ENCODE results near the gene NMRK2.
"Not testable (repeated sequence)": the region's sequence is repeated elsewhere in the genome, so short reads cannot be mapped to it uniquely, and the experiment has no call there.

The NMRK2 gene

DNA sequence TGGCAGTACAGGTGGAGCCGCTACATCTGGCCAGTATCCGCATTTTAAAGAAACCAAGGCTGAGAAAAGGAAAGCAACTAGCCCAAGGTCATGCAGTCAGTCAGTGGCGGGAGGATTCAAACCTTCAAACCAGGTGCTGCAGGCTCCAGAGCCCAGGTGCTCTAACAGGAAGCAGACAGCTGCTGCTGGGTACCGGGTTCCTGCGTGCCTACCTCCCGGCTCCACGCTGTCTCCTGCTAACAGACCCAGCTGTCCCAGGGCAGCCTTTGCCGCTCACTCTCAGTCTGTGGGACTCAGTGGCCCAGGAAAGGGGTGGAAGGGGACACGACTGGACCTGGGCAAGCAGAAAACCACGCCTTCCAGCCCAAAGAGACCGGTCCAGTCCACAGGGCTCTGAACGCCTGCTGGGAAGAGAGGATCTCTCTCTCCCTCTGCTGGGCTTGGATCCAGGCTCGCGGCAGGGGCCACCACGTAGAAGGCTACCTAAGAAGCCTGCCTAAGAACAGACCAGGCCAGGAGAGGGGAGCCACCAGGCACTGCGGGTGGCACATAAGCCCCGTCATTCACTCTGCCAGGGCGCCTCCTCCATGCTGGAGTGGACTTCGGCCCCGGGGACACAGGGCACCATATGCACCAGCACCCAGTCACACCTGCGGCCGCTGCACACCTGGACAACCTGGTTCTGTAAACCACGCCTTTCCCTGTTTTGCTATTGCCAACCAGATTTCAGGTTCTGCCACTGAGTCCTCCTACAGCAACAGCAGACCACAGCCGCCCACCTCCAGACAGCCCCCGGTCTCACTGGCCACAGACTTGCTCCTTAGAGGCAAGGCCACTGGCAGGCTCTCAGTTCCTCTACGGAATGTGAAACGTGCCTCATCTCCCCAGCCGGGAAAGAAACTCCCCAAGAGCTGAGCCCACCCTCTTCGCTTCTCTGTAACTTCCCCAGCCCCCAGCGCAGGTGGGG, 33.5 kb downstream of the NMRK2 start:
- no peak for DNase-seq

DNA sequence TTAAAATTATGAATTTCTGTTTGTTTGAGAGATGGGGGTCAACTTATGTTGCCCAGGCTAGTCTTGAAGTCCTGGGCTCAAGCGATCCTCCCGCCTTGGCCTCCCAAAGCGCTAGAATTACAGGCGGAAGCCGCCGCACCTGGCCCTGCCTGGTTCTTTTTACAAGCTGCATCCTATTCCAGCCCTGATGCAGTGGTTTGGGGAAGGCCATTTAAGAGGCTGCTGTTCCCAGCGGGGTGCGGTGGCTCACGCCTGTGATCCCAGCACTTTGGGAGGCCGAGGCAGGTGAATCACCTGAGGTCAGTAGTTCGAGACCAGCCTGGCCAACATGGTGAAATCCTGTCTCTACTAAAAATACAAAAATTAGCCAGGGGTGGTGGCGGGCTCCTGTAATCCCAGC, 35.1 kb downstream of the NMRK2 start:
- DNase-seq, result not testable (repeated sequence)

DNA sequence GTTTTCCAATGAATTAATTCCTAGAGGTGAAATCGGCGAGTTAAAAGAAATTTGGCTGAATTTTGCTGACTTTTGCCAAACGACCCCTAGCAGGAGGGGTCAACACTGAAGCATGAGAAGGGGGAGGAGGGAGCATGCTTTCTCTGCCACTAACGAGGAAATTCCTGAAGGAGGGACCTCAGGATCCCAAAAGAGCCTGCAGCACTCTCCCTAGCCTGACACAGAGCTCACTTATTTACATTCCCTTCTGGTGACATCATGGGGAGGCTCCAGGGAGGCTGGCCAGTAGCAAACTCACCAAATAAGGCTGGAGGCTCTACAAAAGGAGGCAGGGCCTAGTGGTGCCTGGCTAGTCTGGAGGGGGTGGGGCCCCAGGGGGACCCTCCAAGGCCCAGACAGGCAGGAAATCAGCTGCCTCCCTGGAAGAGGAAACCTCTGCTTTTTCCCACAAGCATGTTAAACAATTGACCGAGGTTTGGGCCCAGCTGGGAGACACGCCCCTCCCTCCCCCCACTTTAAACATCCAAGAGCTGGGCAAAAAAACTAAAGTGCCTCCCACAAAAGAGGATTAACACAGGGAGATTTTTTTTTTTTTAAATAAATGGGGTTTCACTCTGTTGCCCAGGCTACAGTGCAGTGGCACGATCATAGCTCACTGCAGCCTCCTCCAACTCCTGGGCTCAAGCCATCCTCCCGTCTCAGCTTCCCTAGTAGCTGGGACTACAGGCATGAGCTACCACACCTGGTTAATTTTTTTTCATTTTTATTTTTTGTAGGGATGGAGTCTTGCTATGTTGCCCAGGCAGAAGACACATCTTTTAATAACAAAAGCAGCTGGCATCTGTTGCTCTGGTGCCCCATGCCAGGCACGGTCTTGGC, 35.9 kb downstream of the NMRK2 start:
- DNase-seq, result no peak

DNA sequence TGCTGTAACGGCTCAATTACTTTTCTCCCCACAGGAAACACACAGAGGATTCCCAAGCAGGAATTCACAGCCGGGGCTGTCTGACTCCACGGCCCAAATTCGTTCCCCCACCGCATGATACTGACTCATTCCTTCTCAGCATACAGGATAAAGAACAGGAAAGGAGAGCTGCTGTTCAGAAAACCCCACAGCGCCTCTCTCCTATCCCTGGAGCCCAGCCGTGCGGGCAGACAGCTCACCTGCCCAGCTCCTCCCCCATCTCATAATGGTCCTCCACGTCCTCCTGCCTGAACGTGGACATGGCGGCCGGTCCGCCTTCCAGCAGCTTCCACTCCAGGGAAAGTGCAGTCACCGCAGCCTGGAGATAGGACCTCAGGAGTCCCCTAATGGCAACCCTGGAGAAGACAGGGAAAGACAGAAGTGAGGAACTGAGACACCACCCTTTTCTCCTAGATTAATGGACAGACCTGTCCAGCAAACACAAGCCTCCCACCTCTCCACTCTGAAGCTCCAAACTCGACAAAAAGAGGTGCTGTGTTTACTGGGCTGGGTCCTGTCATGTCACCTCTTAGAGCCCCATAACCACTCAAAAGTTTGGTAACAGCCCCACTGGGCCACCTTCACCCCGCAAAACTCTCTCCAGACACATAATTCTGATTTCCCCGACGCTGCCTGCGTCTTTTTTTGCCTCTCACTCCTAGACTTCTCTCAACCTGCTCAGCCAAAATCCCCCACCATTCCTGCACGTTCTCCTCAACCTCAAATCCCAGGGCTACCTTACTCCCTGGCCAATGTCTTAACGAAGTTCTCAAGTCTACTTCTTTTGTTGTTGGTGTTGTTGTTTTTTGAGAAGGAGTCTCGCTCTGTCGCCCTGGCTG, 36.8 kb downstream of the NMRK2 start:
- DNase-seq, result no peak

DNA sequence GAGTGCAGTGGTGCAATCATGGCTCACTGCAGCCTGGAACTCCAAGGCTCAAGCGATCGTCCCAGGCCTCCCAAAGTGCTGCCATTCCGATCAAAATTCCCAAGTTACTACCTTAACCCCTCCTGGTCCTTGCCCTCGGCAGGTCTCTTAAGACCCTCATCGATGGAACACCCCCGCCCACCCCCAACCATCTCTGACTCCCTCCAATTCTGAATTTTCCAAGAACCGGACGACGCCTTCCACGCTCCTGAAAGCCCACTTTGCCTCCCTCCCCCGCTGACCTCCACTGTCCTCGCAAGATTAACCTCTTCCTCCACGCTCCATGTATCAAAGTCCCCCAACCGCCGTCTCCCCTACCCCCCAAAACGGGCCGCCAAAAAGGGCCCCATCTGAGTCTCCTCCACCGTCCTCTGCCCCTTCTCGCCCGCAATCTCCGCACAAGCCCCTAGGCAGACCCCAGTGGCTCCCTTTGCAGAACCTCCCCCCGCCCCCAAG, 37.5 kb downstream of the NMRK2 start:
- DNase-seq, result no peak

DNA sequence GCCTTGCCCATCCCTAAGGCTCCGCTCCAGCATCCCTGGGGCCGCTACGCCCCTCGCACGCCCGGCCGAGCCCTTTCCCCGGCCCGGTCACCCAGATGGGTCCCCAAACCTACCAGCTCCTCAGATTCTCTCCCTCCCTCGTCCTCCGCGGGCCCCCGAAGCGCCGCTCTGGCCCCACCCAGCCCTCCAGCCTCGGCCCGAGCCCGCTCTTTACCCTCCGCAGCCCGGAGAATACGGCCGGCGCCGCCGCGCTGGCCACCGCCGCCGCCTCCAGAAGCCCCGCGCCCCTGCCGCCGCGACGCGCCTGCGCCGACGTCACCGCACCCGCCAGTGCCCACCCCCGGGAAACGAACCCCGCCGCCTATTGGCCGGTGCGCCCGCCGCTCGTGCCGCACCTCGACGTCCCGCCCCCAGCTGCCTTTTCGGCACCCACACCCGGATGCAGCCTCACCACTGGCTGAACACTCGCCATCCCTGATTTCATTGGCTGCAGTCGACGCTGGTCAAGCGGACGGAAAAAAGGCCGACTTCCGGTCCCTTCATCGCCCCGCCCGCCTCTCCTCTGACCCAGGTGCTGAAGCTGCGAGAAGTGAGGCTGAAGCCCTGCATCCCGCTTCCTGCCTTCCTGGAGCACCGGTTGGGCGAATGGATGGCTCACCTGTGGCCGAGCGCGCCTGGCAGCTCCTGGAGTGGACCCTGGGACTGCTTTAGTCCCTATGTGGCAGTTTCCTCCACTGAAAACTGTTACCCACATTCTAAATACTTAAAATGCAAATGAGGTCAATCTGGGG, 38.1 kb downstream of the NMRK2 start, which contains the start of gene DAPK3:
Gene DAPK3 (minus strand): TSS at position 292 of the 791 bp plus-strand sequence. CDS start 1,364 bp downstream, outside the sequence.
- DNase-seq, result peak; percentile 94 to 95

DNA sequence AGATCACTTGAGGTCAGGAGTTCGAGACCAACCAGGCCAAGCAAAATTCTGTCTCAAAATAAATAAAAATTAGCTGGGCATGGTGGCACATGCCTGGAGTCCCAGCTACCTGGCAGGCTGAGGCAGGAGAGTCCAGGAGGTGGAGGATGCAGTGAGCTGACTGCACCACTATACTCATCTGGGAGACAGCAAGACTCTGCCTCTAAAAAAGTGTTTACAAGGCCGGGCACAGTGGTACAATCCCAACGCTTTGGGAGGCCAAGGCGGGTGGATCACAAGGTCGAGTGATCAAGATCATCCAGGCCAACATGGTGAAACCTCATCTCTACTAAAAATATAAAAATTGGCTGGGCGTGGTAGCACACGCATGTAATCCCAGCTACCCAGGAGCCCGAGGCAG, 42.3 kb downstream of the NMRK2 start:
- no peak for DNase-seq

DNA sequence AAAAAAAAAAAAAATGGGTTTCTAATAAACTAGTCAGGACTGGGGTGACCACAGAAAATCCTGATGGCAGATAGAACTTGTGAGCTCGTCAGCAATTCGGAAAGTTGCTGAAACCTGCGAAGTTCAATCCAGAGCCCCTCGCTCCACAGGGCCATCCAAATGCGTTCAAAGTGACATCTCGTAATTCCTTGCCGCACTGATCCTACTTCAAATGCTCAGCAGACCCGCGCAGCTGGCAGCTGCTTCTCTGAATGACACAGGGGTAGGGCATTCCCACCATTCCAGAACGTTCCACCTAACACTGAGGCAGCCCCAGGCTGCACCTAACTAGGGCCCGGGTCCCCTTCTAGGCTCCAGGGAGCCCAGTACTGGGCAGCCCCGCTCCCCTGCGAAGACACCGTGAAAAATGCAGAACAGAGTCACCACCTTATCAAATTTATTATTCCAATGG, 42.8 kb downstream of the NMRK2 start:
- DNase-seq, result no peak

DNA sequence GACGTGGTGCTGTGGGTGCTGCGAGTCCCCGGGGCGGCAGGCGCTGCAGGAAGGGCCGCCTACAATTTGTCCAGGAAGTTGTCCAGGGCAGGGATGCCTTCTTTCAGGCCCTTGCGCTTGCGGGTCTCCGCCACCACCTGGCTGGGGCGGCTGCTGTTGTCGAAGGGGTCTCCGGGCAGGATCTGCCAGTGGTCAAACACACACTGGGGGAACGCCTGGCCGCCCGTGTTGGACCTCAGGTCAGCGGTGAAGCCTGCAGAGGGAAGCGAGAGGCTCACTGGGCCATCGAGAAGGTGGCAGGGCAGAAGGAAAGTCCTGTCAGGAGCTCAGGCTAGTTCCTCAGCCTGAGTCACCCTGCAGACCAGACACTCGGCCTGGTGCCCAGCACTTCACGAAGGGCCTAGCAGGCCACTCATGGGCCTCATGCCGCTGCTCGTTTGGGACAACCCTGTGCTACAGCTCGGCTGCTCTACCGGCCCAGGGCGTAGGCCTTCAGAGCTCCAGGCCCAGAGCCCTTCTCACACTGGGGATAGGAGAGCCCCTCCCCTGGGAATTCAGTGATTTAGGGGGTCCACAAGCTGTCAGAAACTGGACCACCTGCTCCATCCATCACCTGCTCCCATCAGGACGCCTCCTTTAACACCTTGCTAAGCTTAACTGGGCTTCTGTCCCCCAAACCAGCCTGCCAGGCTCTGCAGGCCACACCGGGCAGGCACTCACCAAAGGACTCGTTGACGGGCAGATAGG, 43.8 kb downstream of the NMRK2 start:
- DNase-seq, result no peak

DNA sequence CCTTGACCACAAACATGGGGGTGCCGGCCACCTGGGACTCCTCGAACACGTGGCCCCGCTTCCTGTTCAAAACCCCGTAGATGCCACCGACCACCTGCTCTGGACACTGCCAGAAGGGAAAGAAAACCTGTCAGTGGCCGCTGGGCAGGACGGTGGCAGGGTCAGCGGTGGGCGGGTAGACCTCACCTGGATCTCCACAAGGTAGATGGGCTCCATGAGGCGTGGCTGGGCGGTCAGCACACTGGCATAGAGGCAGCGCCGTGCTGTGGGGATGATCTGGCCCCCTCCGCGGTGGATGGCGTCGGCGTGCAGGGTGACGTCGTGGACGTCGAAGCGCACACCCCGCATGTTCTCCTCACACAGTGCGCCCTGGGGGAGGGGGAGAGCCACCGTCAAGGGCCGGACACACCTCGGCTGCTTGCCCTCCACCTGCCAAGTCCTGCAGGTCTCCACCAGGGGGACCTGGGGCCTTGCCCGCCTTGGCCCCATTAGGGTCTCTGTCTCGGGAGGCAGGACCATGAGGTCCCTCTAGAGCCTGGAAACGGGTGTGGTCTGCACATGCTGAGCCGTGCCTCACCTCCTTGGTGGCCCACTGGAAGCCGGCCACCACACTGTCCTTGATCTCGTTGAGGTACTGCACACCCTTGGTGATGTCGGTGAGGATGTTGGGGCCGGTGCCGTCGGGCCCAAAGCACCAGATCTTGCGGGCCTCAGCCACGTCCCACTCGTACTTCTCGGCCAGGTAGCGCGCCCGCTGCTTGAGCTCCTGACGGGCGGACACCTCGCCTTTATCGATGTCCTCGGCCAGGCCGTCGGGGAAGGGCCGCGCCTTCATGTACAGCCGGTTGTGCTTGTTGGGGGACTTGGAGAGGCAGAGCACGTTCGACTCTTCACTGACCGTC, 44.6 kb downstream of the NMRK2 start:
- DNase-seq, result no peak

DNA sequence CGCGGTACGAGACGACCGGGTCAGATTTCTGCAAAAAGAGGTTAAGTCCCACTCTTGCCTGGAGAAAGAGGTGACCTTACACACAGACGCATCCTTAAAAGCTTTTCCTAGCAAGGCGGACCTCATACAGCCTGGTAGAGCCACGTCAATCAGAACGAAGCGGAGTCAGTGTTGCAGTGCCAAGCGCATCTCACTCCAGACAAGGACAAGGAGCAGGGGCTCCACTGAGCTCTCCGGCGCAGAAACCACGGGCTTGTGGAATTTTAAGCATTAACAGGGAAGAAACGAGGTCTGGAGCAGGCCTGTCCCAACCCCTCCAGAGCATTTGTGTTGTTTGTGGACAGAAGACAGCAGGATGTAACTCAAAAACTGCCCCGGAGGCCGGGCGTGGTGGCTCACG, 45.3 kb downstream of the NMRK2 start:
- no peak for DNase-seq

DNA sequence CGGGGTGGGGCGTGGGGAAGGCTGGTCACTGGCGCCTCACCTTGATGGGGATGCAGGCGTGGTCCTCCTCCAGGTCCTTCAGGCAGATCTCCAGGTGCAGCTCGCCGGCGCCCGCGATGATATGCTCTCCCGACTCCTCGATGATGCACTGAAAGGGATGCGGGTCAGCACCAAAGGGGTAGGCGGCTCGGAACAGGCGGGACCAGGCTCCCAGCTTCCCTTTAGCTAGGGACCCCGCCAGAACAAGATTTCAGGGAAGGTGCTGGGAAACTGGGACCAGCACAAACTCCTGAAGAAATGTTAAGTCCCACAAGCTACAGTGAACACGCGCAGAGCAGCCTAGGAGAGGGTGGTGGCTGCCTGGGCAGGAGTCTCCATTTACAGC, 46.4 kb downstream of the NMRK2 start:
- DNase-seq, result no peak

DNA sequence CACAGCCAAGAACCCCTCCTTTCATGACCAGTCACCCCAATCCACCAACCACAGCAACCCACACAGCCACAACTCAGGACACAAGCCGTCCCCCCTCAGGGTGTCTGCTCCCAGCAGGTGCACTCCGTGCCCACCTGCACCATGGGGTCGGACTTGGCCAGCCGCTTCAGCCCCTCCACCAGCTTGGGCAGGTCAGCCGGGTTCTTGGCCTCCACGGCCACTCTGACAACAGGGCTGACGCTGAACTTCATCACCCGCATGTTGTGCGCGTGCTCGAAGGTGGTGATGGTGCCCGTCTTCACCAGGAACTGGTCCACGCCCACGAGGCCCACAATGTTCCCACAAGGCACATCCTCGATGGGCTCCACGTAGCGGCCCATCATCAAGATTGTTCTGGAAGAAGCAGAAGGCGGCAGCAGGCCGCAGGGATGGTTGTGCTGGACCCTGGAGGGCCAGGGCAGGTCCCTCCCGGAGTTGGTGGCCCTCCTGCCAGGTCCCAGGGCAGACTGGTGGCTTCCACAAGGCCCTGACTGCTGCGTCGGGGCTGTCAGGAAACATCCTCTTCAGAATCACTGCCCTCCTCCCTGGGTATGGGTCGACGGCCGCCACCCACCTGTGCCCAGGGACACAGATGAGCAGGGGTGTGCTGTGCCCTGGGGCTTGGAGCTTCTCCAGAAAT, 46.9 kb downstream of the NMRK2 start:
- no peak for DNase-seq

DNA sequence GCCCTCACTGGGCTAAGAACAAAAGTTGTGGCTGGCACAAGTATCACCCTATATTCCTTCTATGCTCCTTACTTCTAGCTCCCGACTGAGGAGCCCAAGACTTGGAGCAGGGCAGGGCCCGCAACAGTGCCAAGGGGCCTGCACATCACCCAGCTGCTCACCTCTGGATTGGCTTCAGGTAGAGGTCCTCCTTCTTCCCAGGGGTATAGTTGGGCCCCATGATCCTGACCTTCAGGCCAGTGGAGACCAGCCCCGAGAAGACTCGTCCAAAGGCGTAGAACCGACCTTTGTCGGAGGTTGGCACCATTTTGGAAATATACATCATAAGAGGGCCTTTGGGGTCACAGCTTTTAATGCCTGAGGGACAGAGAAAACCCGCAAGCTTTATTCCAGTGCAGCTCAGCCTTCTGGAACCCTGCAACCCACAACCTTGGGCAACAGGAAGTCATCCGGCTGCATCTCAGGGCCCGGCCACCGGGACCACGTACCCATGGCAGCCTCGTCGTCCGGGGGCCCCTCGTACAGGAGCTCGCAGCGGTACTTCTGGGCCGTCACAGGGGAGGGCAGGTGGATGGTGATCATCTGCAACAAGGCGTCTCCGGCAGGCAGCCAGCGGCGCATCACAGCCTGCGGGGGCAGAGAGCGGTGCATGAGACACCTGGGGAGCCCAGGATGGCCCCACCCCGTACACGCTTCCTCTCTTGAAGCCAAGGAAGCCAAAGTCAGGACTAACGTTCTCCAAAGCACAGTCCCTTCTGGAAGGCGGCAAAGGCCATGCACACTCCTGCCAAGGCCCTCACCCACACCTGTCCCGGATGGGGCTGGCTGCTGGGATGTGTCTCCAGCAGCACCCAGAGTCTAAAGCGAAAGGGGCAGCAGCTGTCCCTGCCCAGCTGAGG, 47.7 kb downstream of the NMRK2 start:
- DNase-seq, result no peak

DNA sequence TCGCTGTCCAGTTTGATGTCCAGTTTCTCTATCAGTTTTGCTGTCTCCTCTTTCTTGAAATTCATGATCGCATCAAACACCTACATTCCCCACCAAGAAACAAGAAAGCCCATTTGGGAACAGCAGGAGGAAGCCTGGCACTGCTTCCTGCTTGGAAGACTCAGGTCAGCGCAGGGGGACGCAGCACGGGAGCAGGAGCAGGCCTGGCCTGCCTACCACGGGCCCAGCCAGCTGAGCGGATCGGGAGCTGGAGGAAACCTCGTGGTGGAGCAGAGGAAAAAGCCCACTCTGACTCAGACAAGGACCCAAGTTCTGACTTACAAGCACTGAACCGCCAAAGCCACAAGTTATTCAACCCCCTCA, 48.5 kb downstream of the NMRK2 start:
- no peak for DNase-seq

DNA sequence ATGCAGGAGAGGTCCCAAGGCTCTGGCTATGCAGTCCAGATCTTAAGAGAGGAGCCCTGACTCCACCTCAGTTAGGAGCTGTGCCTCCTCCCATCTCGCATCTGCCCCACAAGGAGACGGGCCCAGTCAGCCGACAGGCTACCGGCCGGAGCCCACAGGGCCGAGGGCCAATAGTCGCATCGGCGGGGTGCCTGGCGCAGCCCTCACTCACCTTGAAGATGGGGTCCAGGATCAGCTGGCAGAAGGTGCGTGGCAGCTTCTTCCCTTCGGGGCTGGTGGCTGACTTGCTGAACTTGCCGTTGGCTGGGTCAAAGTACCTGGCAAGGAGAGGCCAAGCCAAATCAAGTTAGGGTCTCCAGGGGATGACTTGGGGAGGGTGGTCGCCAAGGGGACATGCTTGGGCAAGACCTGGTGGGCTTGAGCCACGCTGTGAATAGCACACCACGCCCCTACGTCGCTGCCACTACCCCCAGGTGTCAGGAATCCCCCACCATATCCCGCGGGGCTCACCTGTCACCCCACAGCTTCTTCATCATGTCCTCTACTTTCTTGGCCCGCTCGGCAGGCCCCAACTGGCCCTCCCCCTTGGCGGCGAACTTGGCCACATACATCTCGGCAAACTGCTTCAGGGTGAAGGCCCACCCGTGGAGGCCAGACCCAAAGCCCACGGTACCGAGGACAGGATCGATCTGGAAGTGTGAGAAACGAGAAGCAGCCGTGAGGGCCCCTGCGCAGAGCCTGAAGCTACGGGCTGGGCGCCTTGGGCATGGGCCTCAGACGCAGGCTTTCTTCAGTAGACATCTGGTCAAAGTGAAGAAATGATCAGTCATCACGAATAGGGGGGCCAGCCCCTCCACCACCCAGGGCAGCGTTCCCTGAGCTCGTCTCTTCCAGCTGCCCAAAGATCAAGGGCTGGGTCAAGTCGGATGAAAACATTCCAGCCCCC, 49.1 kb downstream of the NMRK2 start:
- DNase-seq, result no peak

Data from stimulated activated CD4-positive, alpha-beta T cell treated with anti-CD3 and anti-CD28 coated beads, Interleukin-2, amount 100 ng/mL, for 48 hours (primary cell).